GM18517 (cell line): Measurements from ENCODE around the gene PTRH1.

ENCODE experiments used
- ATAC-seq: cut with Tn5 transposase; IDR thresholded peaks from one replicate; pipeline ENCODE4 v1.9.1; 2021; ENCODE audit warnings: mild to moderate bottlenecking, moderate library complexity; ENCODE audit not compliant: unreplicated experiment

PTRH1 gene

GRCh38 chr9:127664678-127665507 lies 50.6 kb downstream of the PTRH1 start:
- no peak for ATAC-seq

- no peak for ATAC-seq
Measured at GRCh38 chr9:127664324-127664677, 51.2 kb downstream of the PTRH1 start.
